ENCODE data around the gene KDELR3. TPM values are rescaled to one million over a fixed set of nuclear protein-coding genes. Genes with fewer than 3 reads are reported as not detected.

The KDELR3 gene
- total and polyA plus RNA-seq, 10 of the 15 experiments (the other 5 are each of a cell fraction or from before 2014, with no cell fraction given) = 0.15 to 0.98 (median 0.25) TPM; not detected in 1

GRCh38 chr22:38523029-38523428, 55.1 kb downstream of the KDELR3 start:
- Histone ChIP-seq H3K27me3 (replicated peaks in 1 of 2; ENCODE audit: control insufficient read depth in 2 of 2, insufficient read depth in 2 of 2, low read length in 1 of 2) (no peaks in the 10 kb centered on the region), H3K4me2 (ENCODE audit: control insufficient read depth, insufficient read depth) (no peak overlapping the region), H3K36me3 (ENCODE audit: control insufficient read depth in 2 of 2, insufficient read depth in 2 of 2, low read length in 1 of 2) (no peaks in the 10 kb centered on the region), H3K9me3 (replicated peaks; ENCODE audit: control insufficient read depth, insufficient read depth, low read length) (no peaks in the 10 kb centered on the region), H3K4me1 (ENCODE audit: control insufficient read depth, insufficient read depth, low read length) (no peaks in the 10 kb centered on the region), H4K20me1 (ENCODE audit: control insufficient read depth, insufficient read depth) (no peaks in the 10 kb centered on the region), H3K79me2 (ENCODE audit: control insufficient read depth, insufficient read depth, low read length) (no peaks in the 10 kb centered on the region), H2AFZ (ENCODE audit: control insufficient read depth, low read depth, low read length) (no peak overlapping the region), H3K9ac (ENCODE audit: control insufficient read depth, insufficient read depth, low read length) (no peak overlapping the region), H3K27ac (ENCODE audit: control insufficient read depth, insufficient read depth) (no peak overlapping the region), H3K4me3 (no peak overlapping the region)
- no TSS peak for BruUV-seq (replicated peaks)
- intact Hi-C loops (cut with micrococcal nuclease; ENCODE audit: unreplicated experiment) (no loop called here), in situ Hi-C loops (cut with MboI) (no loop called here)
- TF ChIP-seq CEBPB (IDR thresholded peaks at IDR 0.05; ENCODE audit: borderline replicate concordance in 1 of 2, low read depth in 2 of 2, low read length in 2 of 2) (no peak), EP300 (IDR thresholded peaks at IDR 0.05; ENCODE audit: borderline replicate concordance in 1 of 2, control insufficient read depth in 1 of 2, low read depth in 2 of 2, low read length in 2 of 2) (no peak), TCF7 (IDR thresholded peaks at IDR 0.05; ENCODE audit: borderline replicate concordance) (no peak), SPI1 (IDR thresholded peaks at IDR 0.05; ENCODE audit: borderline replicate concordance, insufficient read depth, low read depth, low read length) (no peak), E4F1 (IDR thresholded peaks at IDR 0.05; ENCODE audit: borderline replicate concordance, partially characterized antibody) (no peak), ZNF592 (IDR thresholded peaks at IDR 0.05) (no peak), YY1 (IDR thresholded peaks at IDR 0.05; ENCODE audit: low read depth, low read length) (no peak), PKNOX1 (IDR thresholded peaks at IDR 0.05) (no peak), MAX (IDR thresholded peaks at IDR 0.05; ENCODE audit: low read depth, low read length) (no peak), HDAC2 (IDR thresholded peaks at IDR 0.05) (no peak)
- SMC1A ChIA-PET (ENCODE audit: uncharacterized antibody, unreplicated experiment) = interaction anchor here (0.5 to 1.7 kb wide), 4 partner anchors 19 to 218 kb away, joined by 3 to 5 read pairs (median 3); no protein-coding TSS in a partner anchor
- DNase-seq (ENCODE audit: low read depth, low spot score) (no peak), FAIRE-seq (no peak), ATAC-seq (no peak)
- CTCF ChIA-PET = interaction anchor here (0.8 to 2.7 kb wide), 6 partner anchors 8 to 423 kb away, joined by 3 to 13 read pairs (median 4); no protein-coding TSS in a partner anchor
- RAD21 ChIA-PET (ENCODE audit: unreplicated experiment) = no interaction called here
- POLR2A ChIA-PET = interaction anchor here (0.9 kb wide), 1 partner anchor 45 kb away, joined by 3 read pairs; no protein-coding TSS in a partner anchor
- 96% methylated on average over 3 of the region's 3 CpGs for WGBS (ENCODE audit: insufficient coverage, insufficient replicate concordance, low lambda C conversion rate, missing lambda C conversion rate)
